Type B pancreatic cell (in vitro differentiated cells): ENCODE measurements around the gene BUD23. TPM values are rescaled to one million over a fixed set of nuclear protein-coding genes. Genes with fewer than 3 reads are reported as not detected.

Experiments
- DNase-seq: peaks from one replicate; pipeline ENCODE4 v3.0.0; 2021; ENCODE audit warnings: mixed read lengths; ENCODE audit not compliant: unreplicated experiment; ENCODE audit errors: extremely low spot score
- H3K27ac Mint-ChIP-seq: 2 replicates; pipeline ENCODE4 v1.8.0; 2021; ENCODE audit warnings: mild to moderate bottlenecking, mixed read lengths
- H3K27me3 Mint-ChIP-seq: 2 replicates; pipeline ENCODE4 v1.8.0; 2021; ENCODE audit warnings: mixed read lengths
- H3K36me3 Mint-ChIP-seq: 2 replicates; pipeline ENCODE4 v1.8.0; 2021; ENCODE audit warnings: mixed read lengths
- H3K4me1 Mint-ChIP-seq: one replicate; pipeline ENCODE4 v1.8.0; 2021; ENCODE audit warnings: mixed read lengths; ENCODE audit not compliant: unreplicated experiment
- H3K4me3 Mint-ChIP-seq: 2 replicates; pipeline ENCODE4 v1.8.0; 2021; ENCODE audit warnings: mild to moderate bottlenecking, mixed read lengths
- H3K9me3 Mint-ChIP-seq: 2 replicates; pipeline ENCODE4 v1.8.0; 2021; ENCODE audit warnings: mixed read lengths
- total RNA-seq: library from RNA; stranded (reverse); gene quantifications from 2 replicates; pipeline ENCODE4 v1.2.1, GENCODE V29; 2021; ENCODE audit warnings: low replicate concordance
- TF ChIP-seq, protein P1 (sequence below): fragments of 200-600 bp; sonication (generic); conservative IDR thresholded peaks from 2 replicates; pipeline ENCODE4 v1.5.0; 2021; ENCODE audit warnings: antibody characterized with exemption, mild to moderate bottlenecking

Gene BUD23
- total RNA-seq, 1 donor from 2014 or later = 68.4 TPM

DNA sequence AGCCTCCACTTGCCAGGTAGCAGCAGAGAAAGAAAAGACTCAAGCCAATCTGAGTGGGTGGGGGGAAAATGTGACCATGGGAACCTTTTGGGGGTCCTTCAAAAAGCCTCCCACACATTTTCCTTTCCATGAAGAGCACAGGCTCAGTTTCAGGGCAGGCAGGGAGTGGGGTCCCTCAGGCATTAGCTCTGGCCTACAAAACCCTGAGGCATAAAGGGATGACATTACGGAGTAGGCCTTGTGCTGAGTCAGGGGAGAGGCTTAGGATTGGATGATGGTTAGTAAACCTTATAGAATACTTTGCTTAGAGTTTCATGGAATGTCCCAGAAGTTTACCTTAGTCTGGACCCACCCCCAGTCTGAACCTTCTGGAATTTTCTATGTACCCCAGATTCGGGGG lies 3.7 kb upstream of the BUD23 start:
- Mint-ChIP-seq H3K4me1 (peaks cover 19% of the 10 kb centered on the region), H3K9me3 (no peaks in the 10 kb centered on the region), H3K4me3 (peak overlapping the region; percentile 61), H3K27ac (no peak overlapping the region), H3K27me3 (no peaks in the 10 kb centered on the region), H3K36me3 (peaks cover 15% of the 10 kb centered on the region)
- no peak for DNase-seq
- TF ChIP-seq, protein P1, sequence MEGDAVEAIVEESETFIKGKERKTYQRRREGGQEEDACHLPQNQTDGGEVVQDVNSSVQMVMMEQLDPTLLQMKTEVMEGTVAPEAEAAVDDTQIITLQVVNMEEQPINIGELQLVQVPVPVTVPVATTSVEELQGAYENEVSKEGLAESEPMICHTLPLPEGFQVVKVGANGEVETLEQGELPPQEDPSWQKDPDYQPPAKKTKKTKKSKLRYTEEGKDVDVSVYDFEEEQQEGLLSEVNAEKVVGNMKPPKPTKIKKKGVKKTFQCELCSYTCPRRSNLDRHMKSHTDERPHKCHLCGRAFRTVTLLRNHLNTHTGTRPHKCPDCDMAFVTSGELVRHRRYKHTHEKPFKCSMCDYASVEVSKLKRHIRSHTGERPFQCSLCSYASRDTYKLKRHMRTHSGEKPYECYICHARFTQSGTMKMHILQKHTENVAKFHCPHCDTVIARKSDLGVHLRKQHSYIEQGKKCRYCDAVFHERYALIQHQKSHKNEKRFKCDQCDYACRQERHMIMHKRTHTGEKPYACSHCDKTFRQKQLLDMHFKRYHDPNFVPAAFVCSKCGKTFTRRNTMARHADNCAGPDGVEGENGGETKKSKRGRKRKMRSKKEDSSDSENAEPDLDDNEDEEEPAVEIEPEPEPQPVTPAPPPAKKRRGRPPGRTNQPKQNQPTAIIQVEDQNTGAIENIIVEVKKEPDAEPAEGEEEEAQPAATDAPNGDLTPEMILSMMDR = no peak

DNA sequence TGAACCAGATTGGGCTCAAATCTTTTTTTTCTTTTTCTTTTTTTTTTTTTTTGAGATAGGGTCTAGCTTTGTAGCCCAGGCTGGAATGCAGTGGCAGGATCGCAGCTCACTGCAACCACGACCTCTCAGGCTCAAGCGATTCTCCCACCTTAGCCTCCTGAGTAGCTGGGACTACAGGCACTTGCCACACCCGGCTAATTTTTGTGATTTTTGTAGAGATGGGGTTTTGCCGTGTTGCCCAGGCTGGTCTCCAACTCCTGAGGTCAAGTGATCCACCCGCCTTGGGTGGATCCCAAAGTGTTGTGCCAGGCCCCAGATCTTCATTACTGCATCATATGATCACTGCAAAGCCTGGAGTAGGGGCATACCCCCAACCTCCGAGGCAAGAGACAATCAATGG lies 2.9 kb upstream of the BUD23 start:
- peak overlapping the region; percentile 100 for H3K4me3 Mint-ChIP-seq
- TF ChIP-seq, protein P1 = no peak
- H3K36me3 Mint-ChIP-seq = peaks cover 15% of the 10 kb centered on the region
- DNase-seq = no peak
- H3K4me1 Mint-ChIP-seq = peaks cover 19% of the 10 kb centered on the region
- H3K9me3 Mint-ChIP-seq = no peaks in the 10 kb centered on the region
- no peaks in the 10 kb centered on the region for H3K27me3 Mint-ChIP-seq
- H3K27ac Mint-ChIP-seq = no peak overlapping the region

DNA sequence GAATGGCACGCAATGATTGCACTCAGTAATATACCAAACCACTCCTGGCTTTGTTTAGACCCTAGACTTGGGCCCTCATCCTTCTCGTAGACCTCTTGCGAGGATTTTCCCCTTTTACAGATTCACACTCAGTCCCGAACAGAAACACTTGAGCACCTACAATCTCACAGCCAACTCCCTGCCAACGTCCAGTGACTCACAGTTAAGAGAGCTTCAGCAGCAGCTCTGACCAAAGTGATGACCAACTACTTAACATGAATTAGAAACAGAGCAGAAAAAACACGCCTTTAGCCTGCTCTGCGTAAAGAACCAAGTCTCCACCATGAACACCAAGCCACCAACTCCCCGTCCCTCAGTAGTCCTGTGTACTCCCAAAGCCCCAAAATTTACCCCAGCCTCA lies 2.4 kb upstream of the BUD23 start:
- Mint-ChIP-seq H3K9me3 (no peaks in the 10 kb centered on the region), H3K27me3 (no peaks in the 10 kb centered on the region), H3K27ac (peak overlapping the region; percentile 39), H3K36me3 (peaks cover 15% of the 10 kb centered on the region), H3K4me1 (peaks cover 19% of the 10 kb centered on the region), H3K4me3 (peak overlapping the region; percentile 100)
- TF ChIP-seq, protein P1 = no peak
- DNase-seq = no peak

DNA sequence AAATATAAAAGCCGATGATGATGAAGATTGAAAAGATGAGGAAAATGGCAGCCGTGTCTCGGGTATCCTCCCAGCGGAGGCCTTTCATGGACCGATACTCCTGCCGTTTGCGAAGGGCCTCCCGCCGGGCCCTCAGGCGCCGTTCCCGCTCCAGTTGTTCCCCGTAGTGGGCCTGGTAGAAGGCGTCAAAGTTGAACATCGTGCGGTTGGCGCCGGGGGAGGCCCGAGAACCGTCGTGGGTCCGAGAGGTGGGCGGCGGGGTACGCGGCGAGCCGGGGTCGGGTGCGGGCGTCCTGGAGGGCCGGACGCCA lies 697 bp upstream of the BUD23 start:
- Mint-ChIP-seq H3K4me1 (peaks cover 19% of the 10 kb centered on the region), H3K4me3 (peak overlapping the region; percentile 100), H3K27me3 (no peaks in the 10 kb centered on the region), H3K36me3 (peaks cover 21% of the 10 kb centered on the region), H3K9me3 (no peaks in the 10 kb centered on the region), H3K27ac (peak overlapping the region; percentile 98)
- TF ChIP-seq, protein P1 = no peak
- no peak for DNase-seq

DNA sequence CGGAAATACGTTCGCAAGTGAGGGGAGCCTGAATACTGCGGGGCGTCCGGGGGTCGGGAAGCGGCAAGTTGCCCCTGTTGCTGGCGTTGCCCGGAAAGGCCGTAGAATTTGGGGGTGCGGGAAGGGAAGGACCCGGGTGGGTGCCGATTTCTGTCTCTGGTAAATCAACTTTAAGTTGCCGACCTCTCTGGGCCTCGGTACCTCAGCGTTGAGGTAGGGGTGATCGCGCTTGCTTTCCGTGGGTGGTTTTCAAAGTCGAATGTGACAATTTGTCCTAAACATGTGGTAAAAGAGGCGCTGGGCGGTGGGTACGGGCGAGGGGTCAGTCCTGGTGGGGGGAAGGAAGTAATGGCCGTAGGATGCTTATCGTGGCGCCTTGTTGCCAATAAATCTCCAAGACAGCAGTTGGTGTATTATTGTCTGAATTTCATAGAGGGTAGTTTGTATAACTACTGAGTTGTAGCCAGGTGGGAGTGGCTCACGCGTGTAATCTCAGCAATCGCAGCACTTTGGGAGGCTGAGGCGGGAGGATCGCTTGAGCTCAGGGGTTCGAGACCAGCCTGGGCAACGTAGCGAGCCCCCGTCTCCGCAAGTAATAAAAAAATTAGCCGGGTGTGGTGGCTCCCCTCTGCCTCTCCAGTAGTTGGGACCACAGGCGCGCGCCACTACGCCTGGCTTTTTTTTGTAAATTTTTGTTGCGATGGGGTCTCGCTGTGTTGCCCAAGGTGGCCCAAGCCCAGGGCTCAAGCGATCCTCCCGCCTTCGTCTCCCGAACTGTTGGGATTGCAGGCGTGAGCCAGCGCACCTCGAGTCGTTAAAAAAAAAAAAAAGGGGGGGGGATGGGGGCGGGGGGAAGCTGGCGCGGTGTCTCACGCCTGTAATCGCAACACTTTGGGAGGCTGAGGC lies 644 bp downstream of the BUD23 start:
- DNase-seq = no peak
- H3K4me3 Mint-ChIP-seq = peak overlapping the region; percentile 100
- H3K27ac Mint-ChIP-seq = peak overlapping the region; percentile 98
- H3K9me3 Mint-ChIP-seq = no peaks in the 10 kb centered on the region
- H3K36me3 Mint-ChIP-seq = peaks cover 17% of the 10 kb centered on the region
- TF ChIP-seq, protein P1 = no peak
- H3K4me1 Mint-ChIP-seq = peaks cover 19% of the 10 kb centered on the region
- H3K27me3 Mint-ChIP-seq = no peaks in the 10 kb centered on the region
